AG20443 (cell line): ENCODE results near the gene ZBTB11.
"Not testable (repeated sequence)": the region's sequence is repeated elsewhere in the genome, so short reads cannot be mapped to it uniquely, and the experiment has no call there.

Experiments used
- DNase-seq: peaks from one replicate; pipeline ENCODE4 v3.0.0; 2012; ENCODE audit warnings: low spot score, mixed read lengths

The ZBTB11 gene, protein sequence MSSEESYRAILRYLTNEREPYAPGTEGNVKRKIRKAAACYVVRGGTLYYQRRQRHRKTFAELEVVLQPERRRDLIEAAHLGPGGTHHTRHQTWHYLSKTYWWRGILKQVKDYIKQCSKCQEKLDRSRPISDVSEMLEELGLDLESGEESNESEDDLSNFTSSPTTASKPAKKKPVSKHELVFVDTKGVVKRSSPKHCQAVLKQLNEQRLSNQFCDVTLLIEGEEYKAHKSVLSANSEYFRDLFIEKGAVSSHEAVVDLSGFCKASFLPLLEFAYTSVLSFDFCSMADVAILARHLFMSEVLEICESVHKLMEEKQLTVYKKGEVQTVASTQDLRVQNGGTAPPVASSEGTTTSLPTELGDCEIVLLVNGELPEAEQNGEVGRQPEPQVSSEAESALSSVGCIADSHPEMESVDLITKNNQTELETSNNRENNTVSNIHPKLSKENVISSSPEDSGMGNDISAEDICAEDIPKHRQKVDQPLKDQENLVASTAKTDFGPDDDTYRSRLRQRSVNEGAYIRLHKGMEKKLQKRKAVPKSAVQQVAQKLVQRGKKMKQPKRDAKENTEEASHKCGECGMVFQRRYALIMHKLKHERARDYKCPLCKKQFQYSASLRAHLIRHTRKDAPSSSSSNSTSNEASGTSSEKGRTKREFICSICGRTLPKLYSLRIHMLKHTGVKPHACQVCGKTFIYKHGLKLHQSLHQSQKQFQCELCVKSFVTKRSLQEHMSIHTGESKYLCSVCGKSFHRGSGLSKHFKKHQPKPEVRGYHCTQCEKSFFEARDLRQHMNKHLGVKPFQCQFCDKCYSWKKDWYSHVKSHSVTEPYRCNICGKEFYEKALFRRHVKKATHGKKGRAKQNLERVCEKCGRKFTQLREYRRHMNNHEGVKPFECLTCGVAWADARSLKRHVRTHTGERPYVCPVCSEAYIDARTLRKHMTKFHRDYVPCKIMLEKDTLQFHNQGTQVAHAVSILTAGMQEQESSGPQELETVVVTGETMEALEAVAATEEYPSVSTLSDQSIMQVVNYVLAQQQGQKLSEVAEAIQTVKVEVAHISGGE

DNA sequence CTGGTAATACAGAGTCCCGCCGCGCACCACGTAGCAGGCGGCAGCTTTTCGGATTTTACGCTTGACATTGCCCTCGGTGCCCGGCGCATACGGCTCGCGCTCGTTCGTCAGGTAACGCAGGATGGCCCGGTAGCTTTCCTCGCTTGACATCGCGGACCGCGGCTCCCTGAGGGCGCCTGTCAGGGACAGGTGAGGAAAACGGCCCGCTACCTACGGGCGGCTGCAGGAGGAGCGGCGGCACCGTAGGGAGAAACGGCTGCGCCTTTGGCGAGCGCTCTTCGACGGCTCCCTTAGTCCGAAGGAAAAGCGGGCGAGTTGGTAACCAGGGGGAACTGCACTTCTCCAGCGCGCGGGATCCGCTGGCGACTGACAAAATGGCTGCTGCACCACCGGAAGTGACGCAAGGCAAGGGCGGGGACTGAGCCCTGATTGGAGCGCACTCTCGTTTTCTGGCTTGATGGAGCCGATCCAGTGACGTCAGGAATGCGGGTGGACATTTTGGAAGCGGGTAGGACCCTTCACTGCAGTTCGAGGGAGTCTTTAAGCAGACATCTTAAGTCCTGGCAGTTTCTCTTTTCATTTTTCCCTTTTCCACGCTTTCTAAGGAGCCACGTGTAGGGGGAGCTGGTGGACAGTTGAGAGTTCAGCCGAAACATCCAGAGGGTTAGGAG, at the start of gene ZBTB11:
TSS of gene ZBTB11 (minus strand) at position 368 of the 671 bp plus-strand sequence. CDS start at position 150, 218 bp downstream.
- DNase-seq = peak; percentile 97

DNA sequence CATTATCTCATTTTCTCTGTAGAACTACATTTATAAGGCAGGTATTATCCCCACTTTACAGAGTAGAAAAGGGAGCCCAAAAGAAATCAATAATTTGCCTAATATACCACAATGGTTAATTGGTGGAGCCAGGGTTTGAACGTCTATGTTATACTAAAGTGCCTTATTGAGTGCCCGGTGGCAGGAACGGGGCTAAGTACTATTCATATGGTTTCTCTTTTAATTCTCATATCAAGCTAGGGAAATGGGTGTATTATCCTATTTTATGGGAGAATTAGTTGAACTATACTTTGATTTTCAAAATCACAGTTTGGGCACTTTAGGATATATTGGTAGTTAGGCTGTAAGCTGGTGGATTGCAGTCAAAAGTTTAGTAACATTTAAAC, 49.0 kb upstream of the ZBTB11 start:
- DNase-seq = no peak

DNA sequence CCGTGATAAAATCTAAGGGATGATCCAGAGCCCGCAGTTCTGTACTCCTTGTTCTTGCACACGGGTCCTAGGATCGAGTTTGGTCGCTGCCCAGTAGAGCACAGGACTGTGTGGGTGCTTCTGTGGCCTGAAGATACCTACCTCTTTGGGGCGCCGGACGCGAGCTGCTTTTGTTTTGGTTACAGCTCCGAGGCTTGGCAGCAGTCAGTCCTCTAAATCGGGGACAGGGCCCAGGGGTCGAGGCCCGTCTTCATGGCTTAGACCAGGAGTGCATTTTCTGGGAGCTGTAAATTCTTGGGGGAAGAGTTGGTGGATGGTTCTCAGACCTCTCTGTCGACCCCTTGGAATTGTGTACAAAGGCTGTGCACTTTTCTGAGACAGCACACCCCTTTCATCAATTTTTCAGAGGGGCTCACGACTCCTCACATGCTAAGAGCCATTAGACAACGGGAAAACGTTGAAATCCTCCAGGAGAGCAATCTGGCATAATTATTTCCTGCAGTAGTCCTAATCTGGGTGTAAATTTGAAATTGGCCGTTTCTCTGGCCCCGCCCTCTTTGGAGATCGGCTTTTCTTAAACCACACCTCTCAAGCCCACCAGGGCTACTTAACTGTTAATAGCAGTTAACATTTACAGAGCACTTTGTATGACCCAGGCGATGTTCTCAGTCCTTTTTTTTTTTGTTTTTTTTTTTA, 48.4 kb upstream of the ZBTB11 start:
- DNase-seq = peak; percentile 16

DNA sequence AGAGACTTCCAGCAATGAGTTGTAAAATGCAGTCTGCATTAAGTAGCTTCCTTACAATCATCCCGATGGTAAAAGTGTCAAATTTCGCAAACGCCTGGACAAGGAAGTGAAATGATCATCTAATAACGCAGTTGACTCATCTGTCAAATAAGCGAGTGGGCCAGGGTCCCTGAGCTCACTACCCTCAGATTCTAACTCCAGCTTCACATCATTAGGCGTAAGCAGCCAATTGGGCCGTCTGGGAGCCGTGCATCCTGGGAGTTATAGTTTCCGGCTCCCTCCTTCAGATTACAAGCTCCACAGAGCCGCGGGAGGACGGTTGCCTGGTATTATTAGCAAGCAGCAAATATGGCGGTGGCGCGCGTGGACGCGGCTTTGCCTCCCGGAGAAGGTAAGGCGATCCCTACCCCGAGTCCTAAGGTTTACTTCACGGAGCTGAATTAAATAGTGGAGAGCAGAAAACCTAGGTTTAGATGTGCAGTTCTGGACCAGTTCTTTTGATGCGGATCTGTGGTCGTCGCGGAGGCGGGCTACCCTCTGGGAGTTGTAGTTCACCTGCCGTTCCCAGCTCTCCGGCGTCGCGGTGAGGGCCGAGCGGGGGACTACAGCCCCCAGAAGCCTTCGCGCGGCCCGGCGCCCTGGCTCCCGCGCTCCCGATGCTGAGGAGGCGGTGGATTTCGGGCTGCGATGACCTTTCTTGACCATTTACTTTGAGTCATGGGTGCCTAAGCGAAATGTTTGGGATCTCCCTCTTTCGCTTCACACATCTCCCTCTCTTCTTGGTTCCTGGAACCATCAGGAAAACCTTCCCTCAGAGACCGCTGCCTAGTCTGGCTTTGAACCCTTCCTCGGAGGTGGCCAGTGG, 47.6 kb upstream of the ZBTB11 start, which contains the start of gene CEP97:
TSS of gene CEP97 (plus strand) at position 286 of the 865 bp plus-strand sequence. CDS start at position 349, 63 bp downstream.
- DNase-seq = peak; percentile 94

DNA sequence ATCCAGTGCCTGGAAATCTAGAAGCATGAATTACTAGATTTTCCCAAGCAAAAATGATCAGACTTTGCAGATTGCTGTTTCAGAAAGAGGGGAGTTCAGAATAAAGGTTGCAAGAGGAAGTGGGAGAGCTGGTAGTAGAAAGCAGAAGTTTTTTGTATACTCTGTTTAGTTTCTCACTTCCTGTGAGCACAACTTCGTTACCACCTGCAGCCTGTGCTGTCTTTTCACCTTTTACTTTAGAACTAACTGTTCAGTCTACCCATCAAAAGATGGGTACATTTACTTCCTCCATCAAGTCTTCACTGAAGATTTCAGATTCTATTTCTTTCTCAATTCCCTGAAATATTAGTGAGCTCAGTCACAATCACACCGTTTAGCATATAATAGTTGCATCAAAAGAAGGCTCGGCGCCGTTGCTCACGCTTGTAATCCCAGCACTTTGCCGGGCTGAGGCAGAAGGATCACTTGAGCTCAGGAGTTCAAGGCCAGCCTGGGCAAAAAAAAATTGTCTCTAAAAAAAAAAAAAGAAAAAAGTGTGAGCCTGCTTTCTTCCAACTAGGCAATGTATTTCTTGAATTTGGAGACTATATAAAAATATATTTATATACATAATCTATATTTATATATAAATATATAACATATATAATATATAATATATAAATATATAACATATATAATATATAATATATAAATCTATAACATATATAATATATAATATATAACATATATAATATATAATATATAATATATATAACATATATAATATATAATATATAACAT, 45.7 kb upstream of the ZBTB11 start:
- no peak for DNase-seq

DNA sequence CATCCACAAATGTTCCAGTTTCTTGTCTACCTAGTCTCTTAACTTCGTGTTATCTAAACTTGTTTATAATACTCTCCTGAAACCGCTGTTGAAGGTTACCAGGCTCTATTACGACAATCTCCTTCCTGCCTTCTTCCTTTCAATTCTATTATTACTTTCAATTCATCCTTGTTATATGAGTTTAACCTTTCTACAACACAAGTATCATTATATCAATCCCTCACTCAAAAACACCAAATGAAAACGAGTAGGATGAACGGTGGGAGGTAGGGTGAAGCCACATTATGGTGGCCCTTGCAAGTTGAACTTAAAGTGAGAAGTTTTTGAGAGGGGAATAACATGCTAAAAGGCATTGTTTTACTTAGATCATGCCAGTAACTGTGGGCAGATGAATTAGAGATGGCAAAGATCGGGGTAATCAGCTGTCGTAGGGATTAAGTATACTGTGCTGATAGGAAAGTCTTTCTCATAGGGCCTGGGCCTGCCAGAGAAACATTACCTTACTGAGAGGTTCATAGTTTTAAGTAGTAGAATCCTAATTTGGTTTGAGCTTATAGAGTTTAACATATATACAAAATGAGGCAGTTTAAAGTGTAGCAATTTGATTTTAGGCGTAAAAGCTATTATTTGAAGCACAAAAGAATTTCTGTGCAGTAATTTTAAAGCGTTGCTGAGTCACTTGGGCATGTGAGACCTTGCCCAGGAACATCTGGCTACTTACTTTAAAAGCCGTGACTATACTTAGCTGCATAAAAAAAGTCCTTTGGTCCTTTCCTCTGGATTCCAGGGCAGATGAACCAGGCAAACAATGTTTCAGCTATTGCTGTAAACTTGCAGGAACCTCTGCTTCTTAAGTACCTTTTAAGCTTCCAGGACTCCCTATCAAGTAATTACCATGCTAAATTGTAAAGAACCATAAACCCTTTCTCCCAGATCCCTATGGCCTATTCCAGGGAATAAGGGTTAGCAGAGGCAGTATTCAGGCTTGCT, 44.2 kb upstream of the ZBTB11 start:
- DNase-seq = peak; percentile 42

DNA sequence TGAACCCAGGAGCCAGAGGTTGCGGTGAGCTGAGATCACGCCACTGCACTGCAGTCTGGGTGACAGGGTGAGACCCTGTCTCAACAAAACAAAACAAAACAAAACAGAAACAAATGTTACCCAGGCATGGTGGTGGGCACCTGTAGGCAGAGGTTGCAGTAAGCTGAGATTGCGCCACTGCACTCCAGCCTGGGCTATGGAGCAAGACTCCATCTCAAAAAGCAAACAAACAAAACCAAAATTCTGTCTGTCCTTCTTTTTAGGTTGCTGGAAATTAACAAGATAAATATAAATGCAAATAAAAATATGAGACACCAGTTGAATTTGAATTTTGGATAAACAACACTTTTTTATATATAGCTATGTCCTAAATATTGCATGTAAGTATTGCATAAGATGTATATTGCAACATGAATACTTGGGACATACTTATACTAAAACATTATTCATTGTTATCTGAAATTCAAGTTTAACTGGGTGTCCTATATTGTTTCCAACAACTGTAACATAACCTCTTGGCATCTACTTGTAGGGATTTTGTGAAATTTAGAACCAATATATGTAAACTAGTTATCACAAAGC, 42.8 kb upstream of the ZBTB11 start:
- no peak for DNase-seq

DNA sequence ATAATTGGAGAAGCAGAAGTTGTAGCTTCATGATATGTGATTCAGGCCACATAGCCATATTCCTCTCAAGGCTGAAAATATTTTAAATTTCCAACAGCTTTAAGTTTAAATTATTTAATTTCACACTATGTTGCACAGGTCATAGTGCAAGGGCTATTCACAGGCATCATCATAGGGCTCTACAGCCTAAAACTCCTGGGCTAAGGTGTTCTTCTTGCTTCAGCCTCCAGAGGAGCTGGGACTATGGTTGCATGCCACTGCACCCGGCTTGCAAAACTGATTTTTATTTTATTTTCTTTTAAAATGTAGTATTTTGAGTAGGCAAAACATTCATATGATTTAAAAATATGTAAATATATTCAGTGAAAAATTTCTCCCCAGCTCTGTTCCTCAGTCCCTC, 41.5 kb upstream of the ZBTB11 start:
- no peak for DNase-seq

DNA sequence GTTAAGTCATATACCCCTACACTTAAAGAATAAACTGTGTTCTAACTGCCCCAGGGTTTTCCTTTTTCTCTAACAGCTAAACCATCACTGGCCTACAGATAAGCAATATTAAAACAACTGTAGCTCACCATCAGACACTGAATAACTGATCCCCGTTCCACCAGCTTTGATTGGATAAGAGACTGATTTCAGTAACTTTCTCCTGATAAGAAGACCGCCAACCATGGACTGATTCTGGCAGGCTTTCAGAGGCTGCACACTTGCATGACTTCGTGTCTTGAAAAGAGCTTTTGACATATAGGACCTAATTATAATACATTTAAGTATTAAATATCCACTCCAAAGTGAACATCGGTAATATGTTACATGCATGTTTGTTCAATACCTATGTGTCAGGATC, 32.2 kb upstream of the ZBTB11 start:
- no peak for DNase-seq

DNA sequence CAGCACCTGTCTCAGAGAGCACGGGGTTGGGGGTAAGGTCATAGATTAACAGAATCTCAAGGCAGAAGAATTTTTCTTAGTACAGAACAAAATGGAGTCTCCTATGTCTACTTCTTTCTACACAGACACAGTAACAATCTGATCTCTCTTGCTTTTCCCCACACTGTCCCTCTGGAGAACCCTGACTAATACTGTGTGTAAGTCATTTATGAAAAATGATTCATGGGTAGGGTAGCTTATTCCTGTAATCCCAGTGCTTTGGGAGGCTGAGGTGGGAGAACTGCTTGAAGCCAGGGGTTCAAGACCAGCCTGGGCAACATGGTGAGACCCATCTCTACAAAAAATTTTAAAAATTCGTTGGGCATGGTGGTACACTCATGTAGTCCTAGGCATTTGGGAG, 27.7 kb upstream of the ZBTB11 start:
- not testable (repeated sequence) for DNase-seq

DNA sequence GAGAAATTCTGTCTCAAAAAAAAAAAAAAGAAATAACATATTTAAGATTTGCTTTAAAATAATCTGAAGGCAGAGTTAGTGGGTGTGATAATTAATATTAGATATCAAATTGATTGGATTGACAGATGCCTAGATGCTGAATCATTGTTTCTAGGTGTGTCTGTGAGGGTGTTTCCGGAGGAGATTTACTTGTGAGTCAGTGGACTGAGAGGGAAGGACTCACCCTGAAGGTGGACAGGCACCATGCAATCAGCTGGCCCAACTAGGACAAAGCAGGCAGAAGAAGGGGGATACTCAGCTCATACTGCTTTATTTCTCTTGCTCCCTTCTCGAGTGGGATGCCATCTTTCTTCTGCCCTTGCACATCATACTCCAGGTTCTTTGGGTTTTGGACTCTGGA, 26.2 kb upstream of the ZBTB11 start:
- no peak for DNase-seq

DNA sequence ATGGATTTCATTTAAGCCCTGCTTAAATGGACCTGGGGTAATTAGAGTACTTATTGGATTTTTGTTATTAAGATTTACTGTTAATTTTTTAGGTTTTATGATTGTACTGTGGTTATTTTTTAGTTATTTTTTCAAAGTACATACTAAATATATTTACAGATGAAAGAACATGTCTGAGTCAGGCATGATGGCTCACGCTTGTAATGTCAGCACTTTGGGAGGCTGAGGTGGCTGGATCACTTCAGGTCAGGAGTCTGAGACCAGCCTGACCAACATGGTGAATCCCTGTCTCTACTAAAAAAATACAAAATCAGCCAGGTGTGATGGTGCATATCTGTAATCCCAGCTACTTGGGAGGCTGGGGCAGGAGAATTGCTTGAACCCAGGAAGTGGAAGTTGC, 25.8 kb upstream of the ZBTB11 start:
- DNase-seq = no peak

DNA sequence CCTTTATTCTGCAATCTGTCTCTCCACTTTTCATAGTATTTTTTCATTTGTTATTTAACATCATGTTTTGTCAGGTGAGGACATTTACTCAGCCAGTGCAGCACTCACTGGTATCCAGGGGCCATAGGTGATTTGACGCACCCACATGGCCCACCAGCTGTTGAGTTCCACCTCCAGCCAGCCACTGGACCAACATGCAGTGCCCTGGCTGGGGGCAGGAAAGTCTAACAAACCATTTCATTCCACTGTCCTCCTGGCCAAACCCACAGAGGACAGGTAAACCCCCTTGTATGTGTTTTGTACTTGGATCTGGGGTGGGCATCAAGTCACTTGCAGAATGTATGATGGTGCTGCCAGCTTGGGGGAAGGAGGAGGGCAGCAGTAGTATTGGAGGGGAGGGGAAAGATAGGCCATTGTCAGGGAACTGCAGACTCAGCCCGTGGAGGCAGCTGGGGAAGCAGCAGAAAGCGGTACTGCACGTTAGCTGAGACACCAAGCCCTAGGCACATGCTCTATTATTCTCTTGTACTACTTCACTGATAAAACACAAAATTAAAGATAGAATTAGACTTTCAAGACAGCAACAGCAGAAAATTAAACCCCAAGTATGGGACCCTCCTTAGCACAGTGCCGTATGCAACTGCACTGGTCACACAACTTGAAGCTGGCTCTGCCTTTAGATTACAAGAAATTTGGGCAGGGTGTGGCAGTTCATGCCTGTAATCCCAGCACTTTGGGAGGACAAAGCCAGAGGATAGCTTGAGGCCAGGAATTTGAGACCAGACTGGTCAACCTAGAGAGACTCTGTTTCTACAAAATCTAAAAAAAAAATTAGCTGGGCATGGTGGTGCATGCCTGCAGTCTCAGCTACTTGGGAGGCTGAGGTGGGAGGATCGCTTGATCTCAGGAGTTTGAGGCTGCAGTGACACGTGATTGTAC, 25.0 kb upstream of the ZBTB11 start:
- no peak for DNase-seq

DNA sequence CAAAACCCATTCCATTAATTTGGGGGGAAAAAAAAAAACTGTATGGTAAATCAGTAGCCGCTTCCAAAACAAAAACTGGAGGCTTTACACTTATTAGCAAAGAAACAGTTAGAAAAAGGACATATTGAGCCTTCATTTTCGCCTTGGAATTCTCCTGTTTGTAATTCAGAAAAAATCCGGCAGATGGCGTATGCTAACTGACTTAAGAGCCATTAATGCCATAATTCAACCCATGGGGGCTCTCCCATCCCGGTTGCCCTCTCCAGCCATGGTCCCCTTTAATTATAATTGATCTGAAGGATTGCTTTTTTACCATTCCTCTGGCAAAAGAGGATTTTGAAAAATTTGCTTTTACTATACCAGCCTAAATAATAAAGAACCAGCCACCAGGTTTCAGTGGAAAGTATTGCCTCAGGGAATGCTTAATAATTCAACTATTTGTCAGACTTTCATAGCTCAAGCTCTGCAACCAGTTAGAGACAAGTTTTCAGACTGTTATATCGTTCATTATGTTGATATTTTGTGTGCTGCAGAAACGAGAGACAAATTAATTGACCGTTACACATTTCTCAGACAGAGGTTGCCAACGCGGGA, 18.9 kb upstream of the ZBTB11 start:
- no peak for DNase-seq

DNA sequence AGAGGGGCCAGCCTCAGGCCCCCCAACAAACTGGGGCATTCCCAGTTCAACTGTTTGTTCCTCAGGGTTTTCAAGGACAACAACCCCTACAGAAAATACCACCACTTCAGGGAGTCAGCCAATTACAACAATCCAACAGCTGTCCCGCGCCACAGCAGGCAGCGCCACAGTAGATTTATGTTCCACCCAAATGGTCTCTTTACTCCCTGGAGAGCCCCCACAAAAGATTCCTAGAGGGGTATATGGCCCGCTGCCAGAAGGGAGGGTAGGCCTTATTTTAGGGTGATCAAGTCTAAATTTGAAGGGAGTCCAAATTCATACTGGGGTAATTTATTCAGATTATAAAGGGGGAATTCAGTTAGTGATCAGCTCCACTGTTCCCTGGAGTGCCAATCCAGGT, 17.9 kb upstream of the ZBTB11 start:
- DNase-seq = not testable (repeated sequence)

DNA sequence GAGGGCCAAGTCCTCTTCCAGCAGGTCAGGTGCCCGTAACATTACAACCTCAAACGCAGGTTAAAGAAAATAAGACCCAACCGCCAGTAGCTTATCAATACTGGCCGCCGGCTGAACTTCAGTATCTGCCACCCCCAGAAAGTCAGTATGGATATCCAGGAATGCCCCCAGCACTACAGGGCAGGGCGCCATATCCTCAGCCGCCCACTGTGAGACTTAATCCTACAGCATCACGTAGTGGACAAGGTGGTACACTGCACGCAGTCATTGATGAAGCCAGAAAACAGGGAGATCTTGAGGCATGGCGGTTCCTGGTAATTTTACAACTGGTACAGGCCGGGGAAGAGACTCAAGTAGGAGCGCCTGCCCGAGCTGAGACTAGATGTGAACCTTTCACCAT, 16.6 kb upstream of the ZBTB11 start:
- DNase-seq = peak; percentile 45
